HepG2 (cell line): Measurements from ENCODE around the gene WDR19. TPM values are rescaled to one million over a fixed set of nuclear protein-coding genes. Genes with fewer than 3 reads are reported as not detected.

ENCODE experiments used
- ARID4A ChIP-seq: sonication (generic); formaldehyde crosslinking; IDR thresholded peaks from 2 replicates; pipeline ENCODE4 v1.5.0; 2020; ENCODE audit warnings: mild to moderate bottlenecking, missing genetic modification reagents, borderline replicate concordance
- E2F2 ChIP-seq: sonication (generic); formaldehyde crosslinking; IDR thresholded peaks from 2 replicates; pipeline ENCODE4 v1.4.0; 2020; ENCODE audit warnings: missing genetic modification reagents, borderline replicate concordance
- HBP1 ChIP-seq: IDR thresholded peaks from 2 replicates; pipeline ENCODE4 v1.6.1; 2016; ENCODE audit warnings: low read depth, control low read depth
- HOXA3 ChIP-seq: sonication (generic); formaldehyde crosslinking; IDR thresholded peaks from 2 replicates; pipeline ENCODE4 v1.5.0; 2020; ENCODE audit warnings: missing genetic modification reagents
- MLXIP ChIP-seq: sonication (generic); formaldehyde crosslinking; IDR thresholded peaks from 2 replicates; pipeline ENCODE4 v1.9.0; 2021; ENCODE audit warnings: missing genetic modification reagents, borderline replicate concordance
- MTF1 ChIP-seq: sonication (generic); formaldehyde crosslinking; IDR thresholded peaks from 2 replicates; pipeline ENCODE4 v1.5.0; 2020; ENCODE audit warnings: missing genetic modification reagents
- REST ChIP-seq, 2 experiments: IDR thresholded peaks; 2 replicates each; pipeline ENCODE4 v1.6.1; 2011 to 2012; ENCODE audit warnings: low read length in 2 of 2, borderline replicate concordance in 1 of 2, low read depth in 1 of 2, mild to moderate bottlenecking in 1 of 2, moderate library complexity in 1 of 2
- SETDB1 ChIP-seq: sonication (generic); formaldehyde crosslinking; IDR thresholded peaks from 2 replicates; pipeline ENCODE4 v1.5.1; 2020; ENCODE audit warnings: missing genetic modification reagents, mild to moderate bottlenecking, borderline replicate concordance
- SMC3 ChIP-seq: IDR thresholded peaks from 2 replicates; pipeline ENCODE4 v1.6.1; 2011; ENCODE audit warnings: low read length, improper control_type of control experiment
- TOE1 ChIP-seq: sonication (generic); formaldehyde crosslinking; IDR thresholded peaks from 2 replicates; pipeline ENCODE4 v1.4.0; 2020; ENCODE audit warnings: mild to moderate bottlenecking, missing genetic modification reagents
- ZNF382 ChIP-seq: sonication (generic); formaldehyde crosslinking; IDR thresholded peaks from 2 replicates; pipeline ENCODE4 v1.5.0; 2020; ENCODE audit warnings: missing genetic modification reagents, mild to moderate bottlenecking, borderline replicate concordance
- ZNF496 ChIP-seq: sonication (generic); formaldehyde crosslinking; IDR thresholded peaks from 2 replicates; pipeline ENCODE4 v1.8.1; 2023; ENCODE audit warnings: mild to moderate bottlenecking, moderate library complexity, missing genetic modification reagents; ENCODE audit not compliant: insufficient replicate concordance
- ZNF543 ChIP-seq: sonication (generic); formaldehyde crosslinking; IDR thresholded peaks from 2 replicates; pipeline ENCODE4 v1.4.0; 2020; ENCODE audit warnings: mild to moderate bottlenecking, missing genetic modification reagents
- ZNF768 ChIP-seq: sonication (generic); formaldehyde crosslinking; IDR thresholded peaks from 2 replicates; pipeline ENCODE4 v1.4.0; 2020; ENCODE audit warnings: missing genetic modification reagents
- ZNF773 ChIP-seq: sonication (generic); formaldehyde crosslinking; IDR thresholded peaks from 2 replicates; pipeline ENCODE4 v1.4.0; 2020; ENCODE audit warnings: missing genetic modification reagents, borderline replicate concordance
- polyA plus RNA-seq, 8 experiments: library from polyadenylated mRNA; depleted of rRNA in 3 of 8; stranded (reverse) in 7 of 8; unstranded in 1 of 8; fragments of >200 nt; fragmentation: Illumina TruSeq in 4 of 8; extraction: Trizol in 4 of 8; gene quantifications; 2 replicates each; pipeline versions ENCODE4 v1.2.1 to v1.2.3, GENCODE V29; 2011 to 2016; ENCODE audit warnings: low read depth in 4 of 8, missing spikeins in 1 of 8, mixed read lengths in 1 of 8; ENCODE audit not compliant: insufficient read depth in 1 of 8
- total RNA-seq, 5 experiments: library from RNA; depleted of rRNA; stranded (reverse); fragments of >200 nt; fragmentation: Illumina TruSeq; extraction: Trizol; gene quantifications; 2 replicates each; pipeline ENCODE4 v1.2.3, GENCODE V29; 2016; ENCODE audit warnings: low read depth in 1 of 5

WDR19 gene
- total and polyA plus RNA-seq, 2 of the 13 experiments (the other 11 are each of a cell fraction or from before 2014, with no cell fraction given), result 22.9 to 34.1 TPM

- TF ChIP-seq ZNF382 (CRISPR knock-in tag) (no peak), HOXA3 (CRISPR knock-in tag) (no peak), TOE1 (no peak), SETDB1 (CRISPR knock-in tag) (no peak), HBP1 (CRISPR knock-in tag) (no peak), ZNF543 (CRISPR knock-in tag) (no peak), REST (IDR thresholded peaks at IDR 0.05; ENCODE audit: borderline replicate concordance in 1 of 2, low read depth in 1 of 2, low read length in 2 of 2) (no peak), ARID4A (CRISPR knock-in tag) (no peak), MTF1 (CRISPR knock-in tag) (no peak), ZNF773 (no peak), ZNF768 (no peak), ZNF496 (CRISPR knock-in tag) (no peak), SMC3 (no peak), MLXIP (CRISPR knock-in tag) (no peak), E2F2 (CRISPR knock-in tag) (no peak)
Observed at GRCh38 chr4:39324897-39325613, 142.7 kb downstream of the WDR19 start (continued).
